Skin of body (tissue), 2 donors: Measurements from ENCODE around the gene TRIM36. TPM values are rescaled to one million over a fixed set of nuclear protein-coding genes. Genes with fewer than 3 reads are reported as not detected.
A peak's percentile ranks its signal among the peaks of the same experiment; 100 is the strongest.

ENCODE experiments used
- DNase-seq: peaks from one replicate; lab custom pipeline; 2025; lab: John Stamatoyannopoulos, UW
- total RNA-seq: library from RNA; depleted of rRNA; stranded (reverse); fragments of >200 nt; gene quantifications from one replicate; pipeline ENCODE4 v1.2.3, GENCODE V29; 2014

Gene TRIM36, protein sequence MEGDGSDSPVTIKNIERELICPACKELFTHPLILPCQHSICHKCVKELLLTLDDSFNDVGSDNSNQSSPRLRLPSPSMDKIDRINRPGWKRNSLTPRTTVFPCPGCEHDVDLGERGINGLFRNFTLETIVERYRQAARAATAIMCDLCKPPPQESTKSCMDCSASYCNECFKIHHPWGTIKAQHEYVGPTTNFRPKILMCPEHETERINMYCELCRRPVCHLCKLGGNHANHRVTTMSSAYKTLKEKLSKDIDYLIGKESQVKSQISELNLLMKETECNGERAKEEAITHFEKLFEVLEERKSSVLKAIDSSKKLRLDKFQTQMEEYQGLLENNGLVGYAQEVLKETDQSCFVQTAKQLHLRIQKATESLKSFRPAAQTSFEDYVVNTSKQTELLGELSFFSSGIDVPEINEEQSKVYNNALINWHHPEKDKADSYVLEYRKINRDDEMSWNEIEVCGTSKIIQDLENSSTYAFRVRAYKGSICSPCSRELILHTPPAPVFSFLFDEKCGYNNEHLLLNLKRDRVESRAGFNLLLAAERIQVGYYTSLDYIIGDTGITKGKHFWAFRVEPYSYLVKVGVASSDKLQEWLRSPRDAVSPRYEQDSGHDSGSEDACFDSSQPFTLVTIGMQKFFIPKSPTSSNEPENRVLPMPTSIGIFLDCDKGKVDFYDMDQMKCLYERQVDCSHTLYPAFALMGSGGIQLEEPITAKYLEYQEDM
- 1.2 TPM for total RNA-seq

DNA sequence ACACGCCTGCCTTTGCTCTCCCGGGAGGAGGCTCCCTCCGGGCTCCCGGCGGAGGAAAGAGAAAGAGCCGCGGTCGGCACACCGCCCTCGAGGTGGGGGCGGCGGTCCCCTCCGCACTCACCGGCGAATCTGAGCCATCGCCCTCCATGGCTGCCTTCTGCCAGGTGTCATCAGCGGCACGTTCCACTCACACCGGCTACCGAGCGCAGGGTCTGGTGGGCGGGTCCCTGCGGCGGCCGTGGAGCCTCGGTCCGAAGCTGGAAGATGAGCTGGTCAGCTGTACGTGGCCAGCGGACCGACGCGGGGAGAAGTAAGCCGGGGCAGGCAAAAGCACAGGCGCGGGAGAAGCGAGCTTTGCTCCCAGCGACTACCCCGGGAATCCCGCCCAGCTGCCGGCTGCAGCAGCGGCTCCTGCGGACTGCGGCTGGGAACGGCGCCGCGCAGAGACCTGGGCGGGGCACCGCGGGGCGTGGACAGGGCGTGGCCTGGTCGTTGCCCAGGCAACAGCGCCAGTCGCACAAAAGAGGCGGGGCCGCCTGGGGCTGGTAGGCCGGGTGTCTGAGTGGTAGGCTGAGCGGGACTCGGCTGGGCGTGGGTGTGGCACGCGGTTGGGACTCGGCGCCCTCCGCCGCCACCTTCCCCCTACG is at the start of gene TRIM36:
Gene TRIM36, minus strand, starts transcription at position 422 of the 647 bp plus-strand sequence. Its CDS starts 274 bp downstream, at position 148.
- peak; percentile 81 for DNase-seq

DNA sequence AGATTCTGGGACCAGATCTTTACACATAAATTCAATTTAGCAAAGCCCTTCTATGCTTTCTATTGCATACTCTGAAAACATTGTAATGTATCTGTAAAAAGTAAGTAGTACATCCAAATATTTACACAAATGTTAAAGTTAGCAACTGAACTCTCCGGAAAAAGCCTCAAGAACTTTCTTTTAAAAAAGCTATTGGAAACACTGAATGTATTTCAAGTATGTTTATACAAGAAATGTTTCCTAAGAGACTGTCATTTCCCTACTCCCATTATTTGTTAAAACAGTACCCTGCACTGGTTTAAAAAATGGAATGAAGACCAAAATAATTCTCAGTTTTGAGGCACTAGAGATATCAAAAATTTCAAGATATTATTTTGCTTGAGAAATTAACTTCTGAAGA is 44.8 kb upstream of the TRIM36 start:
- no peak for DNase-seq

DNA sequence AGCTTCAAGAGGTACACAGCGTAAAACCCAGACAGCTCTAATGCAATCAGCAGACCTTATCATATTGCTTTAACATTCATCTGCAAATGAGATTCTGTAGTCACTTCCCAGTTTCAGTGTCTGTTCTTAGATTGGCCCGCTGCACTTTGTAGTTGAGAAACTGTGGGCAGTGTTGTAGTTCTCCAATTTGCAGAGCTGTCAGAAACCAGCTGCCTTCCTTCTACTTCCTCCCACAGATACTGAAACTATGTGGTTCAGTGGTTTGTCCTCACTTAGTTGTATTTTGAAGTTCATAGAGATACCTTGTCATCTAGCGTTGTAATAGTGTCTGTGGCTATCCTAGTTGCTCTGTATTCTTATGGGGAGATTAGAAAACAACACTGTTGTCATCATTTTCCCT is 39.6 kb upstream of the TRIM36 start:
- DNase-seq: no peak

DNA sequence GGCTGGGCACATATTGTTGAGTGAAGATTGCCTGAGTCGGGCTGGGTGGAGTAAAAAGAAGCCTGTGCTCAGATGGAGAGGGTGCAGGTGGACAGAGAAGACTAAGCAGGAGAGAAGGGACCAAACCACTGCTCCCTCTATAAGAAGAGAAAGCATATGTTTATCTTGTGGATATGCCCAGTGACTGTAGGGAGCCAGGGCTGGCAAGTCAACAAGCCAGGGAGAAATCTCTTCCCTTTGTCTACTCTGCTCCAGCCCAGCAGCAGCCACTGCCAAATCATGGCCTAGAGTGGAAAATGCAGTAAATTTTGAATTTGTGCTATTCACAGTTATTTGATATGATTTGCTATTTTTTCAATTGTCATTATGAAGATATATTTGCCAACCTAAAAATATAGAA is 33.2 kb upstream of the TRIM36 start:
- DNase-seq: no peak

DNA sequence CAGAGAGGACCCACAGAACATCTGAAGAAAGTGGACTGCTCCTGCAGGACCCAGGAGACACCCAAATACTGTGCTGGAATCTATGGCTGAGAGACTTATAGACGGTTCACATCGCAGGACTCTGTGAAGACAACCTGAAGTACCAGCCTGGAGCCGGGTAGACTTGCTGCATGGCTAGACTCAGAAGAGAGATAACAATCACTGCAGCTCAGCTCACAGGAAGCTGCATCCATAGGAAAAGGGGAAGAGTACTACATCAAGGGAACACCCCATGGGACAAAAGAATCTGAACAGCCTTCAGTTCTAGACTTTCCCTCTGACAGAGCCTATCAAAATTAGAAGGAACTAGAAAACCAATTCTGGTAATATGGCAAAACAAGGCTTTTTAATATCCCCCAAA is 26.5 kb upstream of the TRIM36 start:
- no peak for DNase-seq

DNA sequence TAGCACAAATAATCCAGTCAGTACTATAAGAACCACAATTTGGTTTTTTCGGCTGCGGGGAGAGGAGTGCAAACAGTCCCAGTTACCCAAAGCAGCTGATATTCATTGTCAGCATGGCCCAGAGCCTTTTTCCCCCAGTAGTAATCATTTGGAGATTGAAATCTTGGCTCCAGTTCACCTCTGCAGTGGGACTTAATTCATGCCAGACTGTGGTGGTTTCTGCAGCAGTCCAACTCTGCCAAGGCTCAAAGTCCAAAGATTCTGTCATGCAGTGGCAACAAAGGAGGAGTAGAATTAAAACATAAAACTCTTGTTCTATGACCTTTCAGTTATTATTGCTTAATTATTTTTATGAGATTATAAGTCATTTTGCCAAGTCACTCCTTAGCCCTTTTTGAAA is 25.0 kb upstream of the TRIM36 start:
- no peak for DNase-seq

DNA sequence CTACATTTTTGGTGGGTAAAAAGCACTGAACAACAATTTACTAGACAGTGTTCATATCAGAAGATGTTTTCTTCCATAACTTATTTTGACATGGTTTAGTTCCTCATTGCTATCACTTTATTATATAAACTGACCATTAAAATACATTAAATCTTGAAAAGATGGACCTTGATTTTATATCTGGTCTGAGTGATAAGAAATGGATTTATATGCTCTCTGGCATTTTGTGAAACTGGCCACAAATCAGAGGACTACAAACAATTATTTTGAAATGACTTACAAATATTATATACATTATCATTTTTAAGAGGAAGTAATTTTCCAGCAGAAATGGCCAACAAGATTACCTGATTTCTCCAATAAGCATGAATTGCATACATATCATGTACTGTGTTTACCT is 23.6 kb upstream of the TRIM36 start:
- no peak for DNase-seq

DNA sequence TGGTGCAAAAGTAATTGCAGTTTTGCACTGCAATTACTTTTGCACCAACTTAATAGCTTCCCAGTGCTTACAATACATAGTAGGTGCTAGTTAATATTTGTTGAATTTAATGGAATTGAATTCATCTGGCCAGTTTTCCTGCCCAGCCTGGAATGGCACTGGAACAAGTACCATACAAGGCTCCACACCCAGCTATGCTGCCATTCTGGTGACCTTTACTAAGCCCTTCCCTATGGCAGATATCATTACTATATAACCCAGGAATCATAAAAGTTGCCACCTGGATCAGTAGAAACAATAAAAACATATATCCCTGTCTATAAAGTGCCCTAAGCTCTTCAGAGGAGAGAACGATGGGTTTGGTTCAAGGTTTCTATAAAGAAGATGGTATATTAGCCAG is 22.4 kb upstream of the TRIM36 start:
- DNase-seq: no peak

DNA sequence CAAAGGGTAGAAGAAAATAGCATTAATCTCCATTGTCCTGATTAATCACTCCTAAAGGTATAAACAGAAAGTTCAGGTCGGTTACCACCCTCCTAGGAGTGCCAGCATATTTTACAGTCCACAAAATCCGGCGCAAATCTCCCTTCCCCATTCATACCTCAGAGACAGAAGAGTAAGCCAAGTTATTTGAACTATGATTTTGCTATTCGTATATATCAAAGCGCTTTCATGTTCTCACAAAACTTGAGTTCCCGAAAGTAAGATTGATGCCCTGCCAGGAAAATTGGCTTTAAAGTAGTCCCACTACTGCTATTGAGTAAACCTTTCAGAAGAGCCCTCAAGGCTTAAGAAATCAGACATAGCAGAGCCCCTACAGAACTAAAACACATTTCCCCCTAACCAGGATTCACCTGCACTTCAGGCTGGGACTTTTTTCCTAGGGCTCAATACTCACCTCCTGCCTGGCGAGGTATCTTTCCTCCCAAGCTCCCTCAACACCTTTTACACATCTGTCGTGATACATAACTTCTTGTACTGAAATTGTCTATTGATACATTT is 21.8 kb upstream of the TRIM36 start:
- no peak for DNase-seq

DNA sequence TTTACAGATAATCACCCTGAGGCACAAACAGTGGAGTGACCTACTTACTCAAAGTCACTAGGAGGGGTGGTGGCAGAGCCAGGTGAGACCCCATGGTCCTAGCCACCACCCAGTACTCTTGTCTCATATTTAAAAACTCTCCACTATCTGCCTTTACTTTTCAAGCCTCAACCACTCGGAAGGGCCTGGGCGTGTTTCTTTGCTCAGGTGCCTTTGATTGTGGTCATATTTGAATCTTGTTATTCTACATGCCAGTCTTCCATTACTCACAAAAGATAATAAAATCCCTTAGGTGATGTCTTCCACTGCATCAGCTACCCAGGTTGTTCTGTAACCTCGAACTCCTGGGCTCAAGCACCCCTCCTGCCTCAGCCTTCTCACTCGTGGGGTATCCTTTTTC is 20.7 kb upstream of the TRIM36 start:
- DNase-seq: no peak

DNA sequence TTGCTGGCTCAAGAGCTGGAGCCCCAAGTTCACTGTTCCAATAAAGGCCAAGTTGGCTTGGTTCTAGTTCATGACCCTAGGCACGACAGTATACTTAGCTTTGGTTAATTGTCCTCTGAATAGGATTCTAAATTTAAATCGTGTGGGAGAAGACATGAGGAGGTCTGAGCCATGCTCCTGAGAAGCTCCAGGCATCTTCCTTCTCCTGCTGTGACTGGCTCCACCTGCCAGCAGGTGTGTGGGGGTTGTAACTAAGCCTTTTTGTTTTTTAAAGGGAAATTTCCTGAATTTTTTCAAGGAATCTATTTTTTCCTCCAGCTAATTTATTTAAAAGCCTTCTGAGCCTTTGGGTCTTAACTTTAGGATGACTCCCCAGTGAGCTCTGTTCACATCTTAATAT is 20.2 kb upstream of the TRIM36 start:
- DNase-seq: no peak

DNA sequence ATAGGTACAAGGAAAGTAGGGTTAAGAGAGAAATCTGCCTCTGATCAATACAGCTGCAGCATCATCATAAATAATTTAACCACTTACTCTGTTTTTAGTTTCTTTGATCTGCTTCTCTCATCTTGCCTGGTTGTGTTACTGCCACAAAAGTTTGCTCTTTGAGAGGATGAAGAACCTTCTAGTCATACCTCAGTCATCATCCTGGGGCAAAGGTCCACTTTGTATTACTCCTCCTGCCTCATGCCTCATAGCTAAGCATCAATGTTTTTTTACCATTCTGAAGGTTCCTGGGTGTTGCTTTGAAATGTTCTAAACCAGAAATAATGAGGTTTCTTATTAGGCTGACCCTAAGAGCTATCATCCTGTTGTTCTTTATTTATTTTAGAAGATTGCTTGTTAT is 17.1 kb upstream of the TRIM36 start:
- no peak for DNase-seq

DNA sequence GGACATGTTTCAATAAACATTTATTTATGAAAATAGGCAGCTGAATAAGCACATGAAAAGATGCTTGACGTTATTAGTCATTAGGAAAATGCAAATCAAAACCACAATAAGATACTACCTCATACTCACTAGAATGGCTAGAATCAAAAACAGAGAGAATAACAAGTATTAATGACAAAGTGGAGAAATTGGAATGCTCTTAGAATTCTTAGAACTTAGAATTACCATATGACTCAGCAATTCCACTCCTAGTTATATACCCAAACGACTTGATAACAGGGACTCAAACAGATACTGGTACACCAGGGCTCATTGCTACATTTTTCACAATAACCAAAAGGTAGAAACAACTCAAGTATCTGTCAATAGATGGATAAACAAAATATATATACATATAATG is 15.1 kb upstream of the TRIM36 start:
- DNase-seq: no peak

DNA sequence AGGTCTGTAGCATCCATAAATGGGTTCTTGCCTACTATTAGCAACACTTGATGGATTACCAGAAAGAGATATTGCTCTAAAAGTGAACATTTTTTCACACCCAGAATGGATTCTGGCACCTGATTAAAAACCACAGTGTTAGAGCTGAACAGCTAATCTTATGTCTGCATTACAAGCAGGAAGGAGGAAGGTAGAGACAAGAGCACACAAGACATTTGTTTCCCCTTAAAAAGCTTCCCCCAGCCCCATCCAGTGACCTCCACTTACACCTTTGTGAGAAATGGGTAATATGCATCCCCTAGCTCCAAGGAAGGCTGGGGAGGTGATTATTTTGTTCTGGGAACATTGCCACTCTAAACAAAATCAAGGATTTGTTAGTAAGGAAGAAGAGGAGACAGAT is 12.0 kb upstream of the TRIM36 start:
- no peak for DNase-seq

DNA sequence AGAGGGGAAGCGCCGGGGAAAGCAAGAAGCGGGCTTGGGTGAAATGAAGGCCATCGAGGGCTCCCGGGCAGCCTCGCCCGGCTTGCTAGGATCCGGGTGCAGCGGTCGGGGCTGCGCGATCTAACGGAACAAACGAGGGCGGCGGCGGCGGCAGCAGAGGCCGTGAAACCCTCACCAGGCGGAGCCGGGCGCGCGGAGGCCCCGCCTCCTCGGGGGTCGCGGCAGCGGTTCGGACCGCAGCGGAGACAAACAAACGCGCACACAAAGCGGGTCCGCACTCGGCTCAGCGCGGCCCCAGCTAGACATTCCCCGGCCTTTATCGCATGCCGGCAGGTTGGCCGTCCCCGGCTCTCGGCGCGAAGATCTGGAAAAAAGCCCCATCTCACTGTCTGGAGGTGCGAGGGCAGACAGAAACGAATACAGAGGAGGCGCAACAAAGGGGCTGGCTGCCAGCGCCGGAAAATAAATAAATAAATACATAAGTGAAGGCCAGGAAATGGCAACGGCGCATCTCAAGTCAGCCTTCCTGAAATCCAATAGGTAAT is 10.5 kb upstream of the TRIM36 start:
- DNase-seq: no peak

DNA sequence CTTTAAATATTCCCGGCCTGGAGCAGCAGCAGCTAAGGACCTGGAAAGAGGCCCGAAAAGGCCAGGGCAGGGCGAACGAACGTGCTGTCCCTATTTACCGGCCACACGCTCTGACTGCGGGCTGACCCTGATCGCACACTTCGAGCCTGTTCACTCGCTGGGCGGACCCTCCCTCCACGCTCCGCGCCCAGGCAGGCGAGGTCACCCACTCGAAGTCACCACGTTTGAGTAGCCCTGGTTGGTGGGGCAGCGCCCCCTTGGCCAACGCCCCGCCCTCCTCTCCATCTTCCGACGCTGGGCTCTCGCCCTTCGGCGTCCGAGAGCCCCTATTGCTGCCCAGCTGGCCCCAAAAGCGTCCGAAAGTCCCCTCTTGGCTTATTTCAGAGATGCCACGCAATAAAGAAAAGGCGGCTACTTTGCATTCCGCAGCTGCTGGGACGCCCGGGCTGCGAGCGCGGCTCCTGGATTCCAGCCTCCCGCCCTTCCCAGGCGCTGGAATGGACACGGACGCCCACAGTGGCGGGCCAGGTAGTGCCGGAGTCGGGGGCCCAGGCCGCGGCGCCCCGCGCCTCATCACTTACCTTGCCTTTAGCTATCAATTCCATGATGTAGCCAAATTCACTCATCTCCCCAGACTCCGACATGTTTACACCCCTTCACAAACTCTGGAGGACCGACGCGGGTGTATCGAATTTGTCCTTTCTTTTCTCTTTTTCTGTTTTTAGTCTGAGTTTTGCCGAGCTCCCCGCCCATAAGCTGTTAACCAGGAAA is 9.9 kb upstream of the TRIM36 start:
- DNase-seq: no peak

DNA sequence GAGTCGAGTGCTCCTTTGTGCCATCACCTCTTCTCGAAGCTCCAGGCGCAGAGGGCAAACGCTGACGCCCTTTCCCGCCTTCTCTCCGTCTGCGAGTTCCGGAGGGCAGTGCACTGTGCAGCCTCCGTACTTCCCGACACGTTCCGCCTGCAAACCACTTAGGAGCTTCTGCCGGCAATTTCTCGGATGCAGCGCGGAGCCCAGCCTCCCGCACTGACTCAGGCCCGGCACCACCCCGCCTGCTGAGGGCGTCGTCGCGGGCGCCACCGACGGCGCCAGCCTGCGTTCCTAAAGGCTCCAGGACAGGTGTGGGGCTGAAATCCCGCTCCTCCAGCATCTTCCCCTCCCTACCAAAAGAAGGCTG is 9.3 kb upstream of the TRIM36 start:
- no peak for DNase-seq

DNA sequence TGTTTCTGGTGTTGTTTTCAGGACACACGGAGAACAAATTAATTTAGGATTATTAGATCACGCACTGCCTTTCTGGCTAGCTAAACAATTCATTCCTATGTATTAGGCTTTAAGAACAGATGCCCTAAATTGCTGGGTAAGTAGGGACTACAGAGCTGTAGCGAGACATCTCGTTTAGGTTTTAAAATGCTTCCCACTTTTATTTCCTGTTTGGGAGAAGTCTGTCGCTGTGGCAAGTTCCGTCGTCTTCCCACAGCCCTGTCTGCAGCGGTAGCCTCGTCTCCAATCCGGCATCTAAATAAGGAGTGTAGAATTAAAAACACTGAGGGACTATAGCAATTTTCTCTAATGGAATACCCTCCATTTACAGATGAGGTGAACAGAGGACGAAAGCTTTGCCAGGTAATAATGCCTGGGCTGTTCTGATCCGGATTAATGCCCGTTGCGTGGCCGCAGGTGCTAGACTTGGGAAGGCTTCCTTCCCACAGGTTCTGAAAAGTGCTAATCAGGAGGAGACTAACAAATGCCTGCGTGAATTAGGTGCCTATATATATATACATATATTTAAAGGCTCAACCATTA is 1.3 kb upstream of the TRIM36 start:
- DNase-seq: no peak

DNA sequence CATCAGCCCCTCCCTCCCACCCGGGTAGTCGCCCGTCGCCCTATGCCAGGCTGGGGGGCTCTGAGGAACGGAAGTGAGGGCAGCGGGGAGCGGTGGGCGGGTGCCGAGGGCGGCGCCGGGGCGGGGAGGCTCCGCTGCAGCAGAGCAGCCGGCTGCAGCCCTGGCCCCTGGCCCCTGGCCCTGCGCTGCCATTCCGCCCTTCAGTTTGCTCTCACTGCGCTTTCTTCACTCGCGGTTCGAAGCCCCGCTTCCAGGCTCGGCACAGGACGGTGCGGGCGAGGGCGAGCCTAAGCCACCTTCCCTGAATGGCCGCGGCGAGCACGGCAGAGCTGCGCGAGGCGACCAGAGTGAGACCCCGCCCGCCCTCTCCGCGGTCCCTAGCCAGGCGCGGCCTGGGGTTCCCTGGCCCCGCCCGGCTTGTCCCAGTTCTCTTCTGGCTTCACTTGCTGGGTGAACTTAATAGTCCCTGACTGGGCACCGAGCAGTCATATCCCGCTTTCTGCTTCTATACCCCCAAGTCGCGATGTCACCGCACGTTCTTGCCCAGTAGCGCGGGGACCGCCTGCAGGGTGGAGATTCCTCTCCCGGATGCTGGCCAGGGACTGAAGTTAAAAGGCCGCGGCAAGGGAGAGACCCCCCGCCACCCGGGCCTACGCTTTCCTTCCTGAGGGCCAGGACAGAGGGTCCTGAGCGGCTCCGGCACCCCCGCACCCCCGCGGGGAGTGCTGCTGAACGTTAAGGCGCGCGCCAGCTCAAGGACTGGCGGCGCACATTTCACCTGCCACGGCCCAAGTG is 623 bp upstream of the TRIM36 start:
- no peak for DNase-seq
